Tibial nerve (tissue), 4 donors: ENCODE data around the gene RAB14. TPM values are rescaled to one million over a fixed set of nuclear protein-coding genes. Genes with fewer than 3 reads are reported as not detected.

Experiments
- DNase-seq, 2 donors: peaks; one replicate each; pipeline ENCODE4 v3.0.0-alpha.2; 2019; ENCODE audit warnings: low spot score in 2 of 2
- H3K27ac ChIP-seq, 4 donors: fragments of 200-600 bp; sonication (generic) in 3 of 4; one replicate each; pipeline ENCODE4 v1.5.1; 2017 to 2019; ENCODE audit warnings: mild to moderate bottlenecking in 1 of 4
- H3K27me3 ChIP-seq, 2 donors: fragments of 200-600 bp; sonication (generic) in 1 of 2; one replicate each; pipeline versions ENCODE4 v1.5.1 to v1.6.0; 2017 to 2019
- H3K36me3 ChIP-seq, 3 donors: fragments of 200-600 bp; sonication (generic); one replicate each; pipeline ENCODE4 v1.5.1; 2018 to 2019
- H3K4me1 ChIP-seq, 4 donors: fragments of 200-600 bp; sonication (generic) in 3 of 4; one replicate each; pipeline ENCODE4 v1.5.1; 2017 to 2019
- H3K4me3 ChIP-seq, 4 donors: fragments of 200-600 bp; sonication (generic) in 3 of 4; one replicate each; pipeline ENCODE4 v1.5.1; 2017 to 2019; ENCODE audit warnings: mild to moderate bottlenecking in 1 of 4, moderate library complexity in 1 of 4
- H3K9me3 ChIP-seq, 4 donors: fragments of 200-600 bp; sonication (generic) in 3 of 4; one replicate each; pipeline ENCODE4 v1.5.1; 2017 to 2019
- CTCF ChIP-seq, 5 experiments: fragments of 200-600 bp in 3 of 5; fragments of 450-650 bp in 2 of 5; sonication (generic) in 3 of 5; IDR thresholded peaks; one replicate each; pipeline ENCODE4 v1.5.1; 2016 to 2019; ENCODE audit warnings: antibody characterized with exemption in 5 of 5, mild to moderate bottlenecking in 3 of 5, moderate library complexity in 2 of 5
- EP300 ChIP-seq, 2 donors: sonication (generic); formaldehyde crosslinking; IDR thresholded peaks; one replicate each; pipeline ENCODE4 v1.6.1; 2017; ENCODE audit warnings: antibody characterized with exemption in 2 of 2, mild to moderate bottlenecking in 1 of 2
- POLR2A ChIP-seq, 2 donors: fragments of 450-650 bp; IDR thresholded peaks; one replicate each; pipeline ENCODE4 v1.6.1; 2017; ENCODE audit warnings: antibody characterized with exemption in 2 of 2, mild to moderate bottlenecking in 2 of 2, moderate library complexity in 2 of 2
- WGBS, 2 donors: methylation state at CpG; one replicate each; pipeline ENCODE4 v1.1.5; 2018; 5-methylcytosine and 5-hydroxymethylcytosine counted together
- total RNA-seq, 4 donors: library from RNA; depleted of rRNA; stranded (reverse); fragments of >200 nt; gene quantifications; one replicate each; pipeline ENCODE4 v1.1.0, GENCODE V29; 2016

The RAB14 gene
- total RNA-seq, 4 donors from 2014 or later: 36.3 to 45.4 (median 40.6) TPM

- no peak for DNase-seq
- no peaks in the 10 kb centered on the region for H3K27me3 ChIP-seq
- WGBS, 2 donors: 94 to 97% methylated on average over 4 of the region's 4 CpGs
- no peak overlapping the region for H3K4me3 ChIP-seq
- TF ChIP-seq POLR2A (IDR thresholded peaks at IDR 0.05) (no peak), EP300 (IDR thresholded peaks at IDR 0.05) (no peak), CTCF (IDR thresholded peaks at IDR 0.05) (no peak)
- H3K9me3 ChIP-seq: no peaks in the 10 kb centered on the region
- H3K36me3 ChIP-seq: peaks cover 0 to 84% (median 6%) of the 10 kb centered on the region in 3 donors
- H3K4me1 ChIP-seq: peaks cover 0 to 4% (median 0%) of the 10 kb centered on the region in 4 donors
- no peak overlapping the region for H3K27ac ChIP-seq
Observed at GRCh38 chr9:121157939-121158338, 43.7 kb downstream of the RAB14 start.

GRCh38 chr9:121156263-121156731 lies 45.4 kb downstream of the RAB14 start:
- H3K27ac ChIP-seq: no peak overlapping the region

GRCh38 chr9:121154782-121155181 lies 46.9 kb downstream of the RAB14 start:
- DNase-seq: no peak
- H3K27me3 ChIP-seq: no peaks in the 10 kb centered on the region
- H3K27ac ChIP-seq: no peak overlapping the region
- no peak for TF ChIP-seq EP300 (IDR thresholded peaks at IDR 0.05)
- TF ChIP-seq CTCF (IDR thresholded peaks at IDR 0.05): no peak
- TF ChIP-seq POLR2A (IDR thresholded peaks at IDR 0.05): no peak
- H3K36me3 ChIP-seq: peaks cover 0 to 85% (median 6%) of the 10 kb centered on the region in 3 donors
- H3K9me3 ChIP-seq: no peaks in the 10 kb centered on the region
- peaks cover 0 to 4% (median 0%) of the 10 kb centered on the region in 4 donors for H3K4me1 ChIP-seq
- WGBS, 2 donors: 92 to 93% methylated on average over 6 of the region's 6 CpGs
- no peak overlapping the region for H3K4me3 ChIP-seq

More at GRCh38 chr9:121156263-121156731, 45.4 kb downstream of the RAB14 start:
- no peak for DNase-seq
- Histone ChIP-seq H3K4me1 (peaks cover 0 to 4% (median 0%) of the 10 kb centered on the region in 4 donors), H3K9me3 (no peaks in the 10 kb centered on the region), H3K4me3 (no peak overlapping the region), H3K36me3 (peaks cover 0 to 84% (median 6%) of the 10 kb centered on the region in 3 donors), H3K27me3 (no peaks in the 10 kb centered on the region)
- 39 to 46% methylated on average over 2 of the region's 2 CpGs for whole genome bisulfite sequencing, 2 donors
- TF ChIP-seq CTCF (IDR thresholded peaks at IDR 0.05) (no peak), EP300 (IDR thresholded peaks at IDR 0.05) (no peak), POLR2A (IDR thresholded peaks at IDR 0.05) (no peak)

GRCh38 chr9:121153642-121154041 lies 48.0 kb downstream of the RAB14 start:
- Histone ChIP-seq H3K27ac (no peak overlapping the region), H3K4me1 (peaks cover 0 to 4% (median 0%) of the 10 kb centered on the region in 4 donors), H3K9me3 (no peaks in the 10 kb centered on the region), H3K27me3 (no peaks in the 10 kb centered on the region), H3K4me3 (no peak overlapping the region), H3K36me3 (peaks cover 0 to 89% (median 6%) of the 10 kb centered on the region in 3 donors)
- 82 to 84% methylated on average over 1 of the region's 1 CpG for WGBS, 2 donors
- DNase-seq: no peak
- no peak for TF ChIP-seq EP300 (IDR thresholded peaks at IDR 0.05)

GRCh38 chr9:121150188-121150587 lies 51.5 kb downstream of the RAB14 start:
- DNase-seq: no peak
- H3K27ac ChIP-seq: no peak overlapping the region
- H3K4me3 ChIP-seq: no peak overlapping the region
- H3K27me3 ChIP-seq: no peaks in the 10 kb centered on the region
- TF ChIP-seq EP300 (IDR thresholded peaks at IDR 0.05) (no peak), CTCF (IDR thresholded peaks at IDR 0.05) (no peak), POLR2A (IDR thresholded peaks at IDR 0.05) (no peak)
- no peaks in the 10 kb centered on the region for H3K4me1 ChIP-seq
- peaks cover 0 to 93% (median 9%) of the 10 kb centered on the region in 3 donors for H3K36me3 ChIP-seq
- no peaks in the 10 kb centered on the region for H3K9me3 ChIP-seq
- WGBS, 2 donors: 33 to 55% methylated on average over 2 of the region's 2 CpGs
